T-helper 17 cell (primary cell): ENCODE results near the gene GDPD5. TPM values are rescaled to one million over a fixed set of nuclear protein-coding genes. Genes with fewer than 3 reads are reported as not detected.
"Not testable (repeated sequence)": the region's sequence is repeated elsewhere in the genome, so short reads cannot be mapped to it uniquely, and the experiment has no call there.

ENCODE experiments used
- ATAC-seq: fragments of 150-1000 bp; cut with Tn5 transposase; 2 replicates; pipeline ENCODE4 v1.10.0; 2021; ENCODE audit warnings: mild to moderate bottlenecking, moderate library complexity
- DNase-seq, 3 donors: peaks; one replicate each; pipeline versions ENCODE4 v3.0.0 to v3.0.0-alpha.2; 2020 to 2021
- H3K9me3 ChIP-seq: one replicate; pipeline ENCODE4 v1.7.0; 2013; ENCODE audit warnings: low read length, mild to moderate bottlenecking; ENCODE audit not compliant: control insufficient read depth, poor library complexity, severe bottlenecking
- H3K27ac Mint-ChIP-seq: one replicate; pipeline ENCODE4 v1.8.0; 2022; ENCODE audit warnings: mild to moderate bottlenecking, moderate library complexity, mixed read lengths
- H3K27me3 Mint-ChIP-seq: one replicate; pipeline ENCODE4 v1.8.0; 2022; ENCODE audit warnings: mixed read lengths
- H3K36me3 Mint-ChIP-seq: one replicate; pipeline ENCODE4 v1.8.0; 2022; ENCODE audit warnings: low read depth, mixed read lengths
- H3K4me1 Mint-ChIP-seq: one replicate; pipeline ENCODE4 v1.8.0; 2022; ENCODE audit warnings: mild to moderate bottlenecking, mixed read lengths
- H3K4me3 Mint-ChIP-seq: one replicate; pipeline ENCODE4 v1.8.0; 2022; ENCODE audit warnings: mild to moderate bottlenecking, moderate library complexity, mixed read lengths
- total RNA-seq, 4 donors: library from RNA in 2 of 4; stranded (reverse) in 2 of 4; gene quantifications; one replicate each; pipeline ENCODE4 v1.2.3 and lab custom pipeline; 2022 to 2026

GDPD5 gene
- total RNA-seq, 2 donors from 2014 or later, result 77.3 to 108 TPM

DNA sequence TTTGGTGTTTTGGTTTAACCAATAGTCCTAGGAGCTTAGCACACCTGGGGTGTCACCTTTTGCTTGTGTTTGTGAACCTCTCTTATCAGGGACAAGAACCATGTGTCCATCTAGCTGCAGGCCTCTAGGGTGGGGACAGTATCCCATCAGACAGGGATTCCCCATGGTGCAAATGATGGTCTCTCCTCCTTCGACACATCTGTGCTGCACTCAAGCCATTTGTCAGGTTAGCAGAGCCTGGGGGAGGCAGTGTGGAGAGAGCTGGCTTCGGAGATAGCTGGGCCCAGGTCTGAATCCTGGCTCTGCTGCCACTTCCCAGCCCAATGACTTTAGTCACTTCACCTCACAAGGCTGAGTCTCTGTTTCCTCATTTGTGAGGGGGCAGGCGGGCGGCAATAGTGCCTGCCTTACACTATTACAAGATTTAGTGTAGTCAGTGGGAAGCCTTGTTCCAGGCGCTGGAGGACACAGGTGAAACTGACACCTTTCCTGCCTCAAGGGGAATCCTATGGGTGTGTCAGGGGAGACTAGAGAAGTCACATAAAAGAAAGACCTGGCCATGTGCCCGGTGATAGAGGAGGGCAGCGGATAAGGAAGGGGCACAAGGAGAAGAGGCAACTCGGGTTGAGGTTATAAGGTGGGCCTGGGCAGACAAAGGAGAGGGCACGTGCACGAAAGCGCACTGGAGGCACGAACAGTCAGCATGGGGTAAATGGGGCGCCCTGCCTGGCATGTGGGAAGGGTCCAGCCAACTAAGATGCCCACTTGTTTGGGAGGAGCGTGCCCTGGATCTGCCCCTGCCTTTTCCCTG lies 105.3 kb downstream of the GDPD5 start:
- Mint-ChIP-seq H3K27ac (peak overlapping the region; percentile 6), H3K4me3 (no peak overlapping the region), H3K4me1 (no peaks in the 10 kb centered on the region), H3K36me3 (no peaks in the 10 kb centered on the region), H3K27me3 (no peaks in the 10 kb centered on the region)
- H3K9me3 ChIP-seq, result no peaks in the 10 kb centered on the region
- DNase-seq (no peak), ATAC-seq (no peak)

DNA sequence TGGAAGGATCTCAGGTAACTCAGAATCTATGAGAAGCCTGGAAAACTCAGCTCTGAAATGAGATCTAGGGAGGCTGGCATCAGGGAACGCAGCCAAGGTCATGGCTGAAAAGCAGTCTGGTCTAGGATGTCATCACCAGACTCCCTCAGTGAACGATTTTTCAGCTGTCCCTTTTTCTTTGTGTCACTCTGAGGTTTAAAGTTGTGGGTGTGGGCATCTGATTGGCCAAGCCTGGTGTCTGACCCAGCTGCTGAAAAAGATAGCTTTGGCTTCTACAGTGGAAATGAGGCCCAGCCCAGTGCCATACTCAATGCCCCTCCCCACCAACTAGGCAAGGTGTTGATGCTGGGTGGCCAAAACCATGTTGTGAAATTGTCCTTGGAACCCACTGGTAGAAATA lies 111.9 kb downstream of the GDPD5 start:
- Mint-ChIP-seq H3K27me3 (no peaks in the 10 kb centered on the region), H3K36me3 (no peaks in the 10 kb centered on the region), H3K27ac (no peak overlapping the region), H3K4me3 (no peak overlapping the region), H3K4me1 (peaks cover 2% of the 10 kb centered on the region)
- DNase-seq, result no peak
- no peak for ATAC-seq
- no peaks in the 10 kb centered on the region for H3K9me3 ChIP-seq

DNA sequence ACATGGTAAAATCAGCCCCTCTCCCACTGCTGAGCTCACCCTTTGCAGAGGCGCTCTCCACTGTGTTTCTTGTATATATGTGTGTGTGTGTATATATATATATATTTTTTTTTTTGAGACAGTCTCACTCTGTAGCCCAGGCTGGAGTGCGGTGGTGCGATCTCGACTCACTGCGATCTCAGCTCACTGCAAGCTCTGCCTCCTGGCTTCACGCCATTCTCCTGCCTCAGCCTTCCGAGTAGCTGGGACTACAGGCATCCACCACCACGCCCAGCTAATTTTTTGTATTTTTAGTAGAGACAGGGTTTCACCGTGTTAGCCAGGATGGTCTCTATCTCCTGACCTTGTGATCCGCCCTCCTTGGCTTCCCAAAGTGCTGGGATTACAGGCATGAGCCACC lies 112.6 kb downstream of the GDPD5 start:
- not testable (repeated sequence) for ATAC-seq, H3K4me1 Mint-ChIP-seq, H3K4me3 Mint-ChIP-seq, DNase-seq, H3K36me3 Mint-ChIP-seq, H3K9me3 ChIP-seq, H3K27me3 Mint-ChIP-seq, H3K27ac Mint-ChIP-seq

DNA sequence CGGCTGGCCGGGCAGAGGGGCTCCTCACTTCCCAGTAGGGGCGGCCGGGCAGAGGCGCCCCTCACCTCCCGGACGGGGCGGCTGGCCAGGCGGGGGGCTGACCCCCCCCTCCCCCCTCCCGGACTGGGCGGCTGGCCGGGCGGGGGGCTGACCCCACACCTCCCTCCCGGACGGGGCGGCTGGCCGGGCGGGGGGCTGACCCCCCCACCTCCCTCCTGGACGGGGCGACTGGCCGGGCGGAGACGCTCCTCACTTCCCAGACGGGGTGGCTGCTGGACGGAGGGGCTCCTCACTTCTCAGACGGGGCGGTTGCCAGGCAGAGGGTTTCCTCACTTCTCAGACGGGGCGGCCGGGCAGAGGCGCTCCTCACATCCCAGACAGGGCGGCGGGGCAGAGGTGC lies 115.8 kb downstream of the GDPD5 start:
- H3K9me3 ChIP-seq, ATAC-seq, H3K4me3 Mint-ChIP-seq, H3K27ac Mint-ChIP-seq, H3K27me3 Mint-ChIP-seq, DNase-seq, H3K36me3 Mint-ChIP-seq: not testable (repeated sequence)
- H3K4me1 Mint-ChIP-seq, result peaks cover 10% of the 10 kb centered on the region

DNA sequence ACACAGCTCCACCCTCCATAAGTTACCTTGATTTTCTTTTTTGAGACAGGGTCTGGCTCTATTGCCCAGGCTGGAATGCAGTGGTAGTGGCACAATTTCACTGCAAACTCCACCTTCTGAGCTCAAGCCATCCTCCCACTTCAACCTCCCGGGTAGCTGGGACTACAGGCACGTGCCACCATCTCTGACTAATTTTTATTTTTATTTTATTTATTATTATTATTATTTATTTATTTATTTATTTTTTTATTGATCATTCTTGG lies 116.9 kb downstream of the GDPD5 start:
- Mint-ChIP-seq H3K4me3 (no peak overlapping the region), H3K36me3 (peaks cover 5% of the 10 kb centered on the region), H3K27ac (peak overlapping the region; percentile 86), H3K4me1 (peaks cover 13% of the 10 kb centered on the region), H3K27me3 (no peaks in the 10 kb centered on the region)
- ATAC-seq (no peak), DNase-seq (no peak)
- no peaks in the 10 kb centered on the region for H3K9me3 ChIP-seq

DNA sequence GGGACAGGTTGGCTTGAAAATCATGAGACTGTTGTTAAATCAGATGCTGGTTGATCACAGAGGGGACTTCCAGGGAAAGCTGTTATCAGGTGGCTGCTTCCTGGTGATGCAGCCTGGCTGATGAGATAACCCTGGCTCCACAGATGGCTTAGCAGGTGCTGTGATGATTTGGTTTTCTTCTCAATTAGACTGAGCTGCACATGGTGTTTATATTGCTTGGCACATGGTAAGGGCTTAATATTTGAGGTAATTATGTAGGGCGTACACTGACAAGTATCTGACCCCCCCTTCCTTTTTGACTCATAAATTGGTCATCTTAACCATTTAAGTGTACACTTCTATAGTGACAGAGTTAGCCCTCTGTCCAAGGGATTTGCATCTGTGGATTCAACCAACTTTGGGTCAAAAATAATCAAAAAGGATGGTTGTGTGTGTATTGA lies 119.4 kb downstream of the GDPD5 start:
- no peaks in the 10 kb centered on the region for H3K27me3 Mint-ChIP-seq
- H3K9me3 ChIP-seq, result no peaks in the 10 kb centered on the region
- H3K4me3 Mint-ChIP-seq, result no peak overlapping the region
- ATAC-seq (peak; percentile 52), DNase-seq (no peak)
- peaks cover 33% of the 10 kb centered on the region for H3K4me1 Mint-ChIP-seq
- H3K36me3 Mint-ChIP-seq, result peaks cover 12% of the 10 kb centered on the region
- no peak overlapping the region for H3K27ac Mint-ChIP-seq

DNA sequence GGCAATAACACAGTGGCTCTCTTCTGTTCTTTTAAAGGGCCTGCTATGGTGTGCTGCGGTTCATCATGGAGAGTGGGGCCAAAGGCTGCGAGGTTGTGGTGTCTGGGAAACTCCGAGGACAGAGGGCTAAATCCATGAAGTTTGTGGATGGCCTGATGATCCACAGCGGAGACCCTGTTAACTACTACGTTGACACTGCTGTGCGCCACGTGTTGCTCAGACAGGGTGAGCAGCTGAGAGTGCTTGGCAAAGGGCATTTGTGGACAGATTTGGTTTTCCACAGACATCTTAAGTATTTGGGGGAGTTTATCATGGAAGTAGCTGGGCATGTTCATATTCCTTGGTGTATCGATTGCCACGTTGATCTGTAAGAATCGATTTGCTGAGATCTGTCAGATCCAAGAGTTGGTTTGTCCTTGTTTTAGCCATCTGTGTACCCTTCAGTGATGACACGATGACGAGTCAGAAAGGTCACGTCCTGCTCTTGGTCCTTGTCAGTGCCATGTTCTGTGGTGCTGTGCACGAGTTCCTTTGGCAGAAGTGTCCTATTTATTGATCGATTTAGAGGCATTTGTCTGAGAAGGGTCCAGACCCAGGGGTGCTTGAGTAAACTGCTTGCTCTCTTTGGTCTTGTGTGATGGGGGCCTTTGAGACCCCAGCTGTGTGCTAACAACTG lies 121.6 kb downstream of the GDPD5 start:
- Mint-ChIP-seq H3K36me3 (peaks cover 17% of the 10 kb centered on the region), H3K27ac (peak overlapping the region; percentile 75), H3K4me1 (peaks cover 48% of the 10 kb centered on the region), H3K4me3 (no peak overlapping the region), H3K27me3 (no peaks in the 10 kb centered on the region)
- H3K9me3 ChIP-seq, result no peaks in the 10 kb centered on the region
- no peak for ATAC-seq
- no peak for DNase-seq

DNA sequence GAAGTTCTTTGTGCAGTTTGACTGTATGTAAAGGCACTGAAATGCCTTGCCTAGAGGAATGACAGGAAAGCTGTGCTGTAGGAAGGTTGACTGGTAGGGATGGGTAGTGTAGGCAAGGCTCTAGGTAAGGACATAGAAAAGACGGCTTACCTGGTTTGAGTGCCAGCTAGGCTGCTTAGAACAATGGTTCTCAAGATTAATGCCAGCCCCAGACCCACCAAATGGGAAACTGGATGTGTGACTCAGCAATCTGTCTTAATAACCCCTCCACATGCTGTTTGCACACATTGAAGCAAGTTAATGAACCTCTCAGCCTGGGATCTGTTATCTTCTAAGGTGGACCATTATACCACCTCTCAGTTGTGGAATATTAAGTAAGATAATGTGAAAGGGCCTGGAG lies 122.7 kb downstream of the GDPD5 start:
- Mint-ChIP-seq H3K36me3 (peaks cover 17% of the 10 kb centered on the region), H3K27ac (peak overlapping the region; percentile 98), H3K4me1 (peaks cover 51% of the 10 kb centered on the region), H3K4me3 (peak overlapping the region; percentile 60), H3K27me3 (no peaks in the 10 kb centered on the region)
- ATAC-seq, result no peak
- no peaks in the 10 kb centered on the region for H3K9me3 ChIP-seq
- no peak for DNase-seq

DNA sequence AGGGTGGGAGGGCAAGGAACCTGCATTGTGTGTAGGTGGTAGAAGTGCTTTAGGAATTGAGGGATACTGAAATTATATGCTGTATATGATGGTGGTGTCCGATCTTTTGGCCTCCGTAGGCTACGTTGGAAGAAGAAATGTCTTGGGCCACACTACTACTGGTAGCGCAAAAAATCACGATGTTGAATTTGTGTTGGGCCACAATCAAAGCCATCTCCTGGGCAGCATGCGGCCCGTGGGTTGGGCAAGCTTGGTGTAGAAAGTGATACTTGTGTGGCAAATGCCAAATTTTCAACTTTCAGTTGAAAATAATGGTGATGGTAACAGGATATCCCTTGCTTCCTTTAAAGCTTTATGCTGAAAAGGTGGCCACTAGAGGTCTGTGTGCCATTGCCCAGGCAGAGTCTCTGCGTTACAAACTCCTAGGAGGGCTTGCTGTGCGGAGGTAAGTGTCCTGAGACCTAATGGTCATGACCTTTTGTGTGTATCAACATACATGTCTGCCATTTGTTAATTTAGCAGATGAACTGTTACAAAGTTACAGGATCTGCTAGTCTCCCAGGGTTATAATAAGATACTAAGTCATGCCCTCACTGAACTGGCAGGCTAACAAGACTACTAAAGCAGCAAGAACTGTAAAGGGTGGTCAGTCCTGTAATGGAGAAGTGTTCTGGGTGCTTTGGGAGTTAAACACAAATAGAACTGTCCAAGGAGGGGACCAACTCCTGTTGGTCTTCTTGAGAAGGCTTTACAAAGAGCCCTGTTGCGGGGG lies 123.6 kb downstream of the GDPD5 start:
- peak overlapping the region; percentile 78 for H3K4me3 Mint-ChIP-seq
- peaks cover 46% of the 10 kb centered on the region for H3K4me1 Mint-ChIP-seq
- DNase-seq, result no peak
- H3K27me3 Mint-ChIP-seq, result no peaks in the 10 kb centered on the region
- H3K36me3 Mint-ChIP-seq, result peaks cover 14% of the 10 kb centered on the region
- peak overlapping the region; percentile 98 for H3K27ac Mint-ChIP-seq
- ATAC-seq, result no peak
- no peaks in the 10 kb centered on the region for H3K9me3 ChIP-seq

DNA sequence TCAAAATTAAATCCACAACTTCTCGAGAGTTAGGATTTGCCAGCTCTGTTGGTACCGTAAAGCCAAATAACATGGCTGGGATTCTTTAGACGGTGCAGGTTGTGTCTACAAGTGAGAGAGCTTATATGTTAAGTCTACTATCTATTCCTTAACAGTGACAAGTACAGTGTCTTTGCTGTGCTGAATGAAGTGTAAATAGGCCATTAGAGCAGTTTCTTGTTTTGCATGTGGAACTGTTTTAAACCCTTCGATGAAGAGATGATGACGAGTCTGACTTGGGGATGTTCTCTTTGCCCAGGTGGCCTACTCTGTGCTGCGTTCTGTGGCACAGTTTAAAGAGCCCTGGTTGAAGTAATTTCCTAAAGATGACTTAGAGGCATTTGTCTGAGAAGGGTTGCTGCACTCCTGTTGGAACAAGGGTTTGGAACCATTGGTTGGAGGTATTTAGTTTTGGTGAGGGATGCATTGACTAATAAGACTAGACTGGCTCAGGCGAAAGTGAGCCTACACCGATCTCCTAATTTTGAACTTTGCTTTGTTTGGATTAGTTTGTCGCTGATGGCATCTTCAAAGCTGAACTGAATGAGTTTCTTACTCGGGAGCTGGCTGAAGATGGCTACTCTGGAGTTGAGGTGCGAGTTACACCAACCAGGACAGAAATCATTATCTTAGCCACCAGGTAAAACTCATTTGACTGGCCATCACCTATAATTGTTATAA lies 125.4 kb downstream of the GDPD5 start:
- Mint-ChIP-seq H3K4me3 (peak overlapping the region; percentile 99), H3K4me1 (peaks cover 47% of the 10 kb centered on the region), H3K27ac (peak overlapping the region; percentile 98), H3K36me3 (peaks cover 14% of the 10 kb centered on the region), H3K27me3 (no peaks in the 10 kb centered on the region)
- H3K9me3 ChIP-seq, result no peaks in the 10 kb centered on the region
- no peak for DNase-seq
- ATAC-seq, result peak; percentile 41

DNA sequence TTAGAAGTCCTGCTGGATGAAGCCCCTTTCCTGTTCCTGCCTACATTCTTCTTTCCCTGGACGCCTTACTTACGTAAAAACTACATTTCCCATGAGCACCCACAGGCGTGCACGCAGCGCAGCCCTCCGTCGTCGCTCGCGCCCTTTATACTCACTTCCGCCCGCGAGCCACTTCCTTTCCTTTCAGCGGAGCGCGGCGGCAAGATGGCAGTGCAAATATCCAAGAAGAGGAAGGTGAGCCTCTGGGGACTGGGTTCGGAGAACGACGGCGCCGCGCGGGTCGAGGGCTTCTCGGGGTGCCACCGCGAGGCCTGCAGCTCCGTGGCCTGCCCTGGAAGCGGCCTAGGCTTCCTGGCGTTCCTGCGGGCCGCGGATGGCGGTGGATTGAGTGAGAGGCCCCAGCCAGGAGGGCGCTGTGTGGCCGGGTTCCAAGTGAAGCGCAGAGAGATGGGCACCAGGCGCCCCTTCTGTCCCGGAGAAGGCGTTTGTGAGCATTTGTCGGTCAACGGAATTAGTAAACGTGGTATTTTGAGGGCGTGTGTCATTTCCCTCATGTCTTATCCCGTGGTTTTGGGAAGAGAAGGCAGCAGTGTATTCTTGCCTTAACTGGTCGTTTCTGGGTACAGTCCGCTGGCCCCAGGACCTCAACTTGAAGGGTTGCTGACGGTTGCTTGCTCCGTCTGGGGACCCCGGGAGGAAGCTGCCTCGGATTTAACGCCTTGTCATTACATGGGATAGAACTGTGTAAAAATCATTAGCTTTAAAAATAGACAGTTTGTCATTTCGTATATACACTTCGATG lies 126.2 kb downstream of the GDPD5 start, which contains the start of gene RPS3:
RPS3 (plus strand) TSS at position 175 of the 802 bp plus-strand sequence; CDS start at position 205, 30 bp downstream.
- Mint-ChIP-seq H3K4me3 (peak within 1 kb of the TSS; percentile 99), H3K36me3 (peaks cover 12% of the 10 kb centered on the region), H3K27ac (peak within 1 kb of the TSS; percentile 98), H3K4me1 (peaks cover 47% of the 10 kb centered on the region), H3K27me3 (no peaks in the 10 kb centered on the region)
- H3K9me3 ChIP-seq, result no peaks in the 10 kb centered on the region
- DNase-seq (peak; percentile 76 to 80 (median 77)), ATAC-seq (peak; percentile 89)

DNA sequence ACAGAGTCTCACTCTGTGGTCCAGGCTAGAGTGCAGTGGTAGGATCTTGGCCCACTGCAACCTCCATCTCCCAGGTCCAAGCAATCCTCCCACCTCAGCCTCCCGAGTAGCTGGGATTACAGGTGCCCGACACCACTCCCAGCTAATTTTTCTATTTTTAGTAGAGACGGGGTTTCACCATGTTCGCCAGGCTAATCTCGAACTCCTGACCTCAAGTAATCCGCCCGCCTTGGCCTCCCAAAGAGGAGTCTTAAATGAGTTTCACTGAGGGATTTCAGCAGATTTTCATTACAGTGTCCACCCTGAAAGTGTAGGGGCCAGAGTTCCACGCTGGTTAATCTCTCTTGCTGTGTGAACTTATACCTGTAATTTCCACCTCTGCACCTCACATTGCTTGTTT lies 126.8 kb downstream of the GDPD5 start:
- H3K9me3 ChIP-seq, result no peaks in the 10 kb centered on the region
- ATAC-seq (no peak), DNase-seq (no peak)
- peaks cover 45% of the 10 kb centered on the region for H3K4me1 Mint-ChIP-seq
- H3K4me3 Mint-ChIP-seq, result peak overlapping the region; percentile 99
- H3K36me3 Mint-ChIP-seq, result peaks cover 12% of the 10 kb centered on the region
- peak overlapping the region; percentile 98 for H3K27ac Mint-ChIP-seq
- no peaks in the 10 kb centered on the region for H3K27me3 Mint-ChIP-seq
